ENCODE measurements around the gene MACF1.
"Not testable (repeated sequence)": the region's sequence is repeated elsewhere in the genome, so short reads cannot be mapped to it uniquely, and the experiment has no call there.

Gene MACF1

DNA sequence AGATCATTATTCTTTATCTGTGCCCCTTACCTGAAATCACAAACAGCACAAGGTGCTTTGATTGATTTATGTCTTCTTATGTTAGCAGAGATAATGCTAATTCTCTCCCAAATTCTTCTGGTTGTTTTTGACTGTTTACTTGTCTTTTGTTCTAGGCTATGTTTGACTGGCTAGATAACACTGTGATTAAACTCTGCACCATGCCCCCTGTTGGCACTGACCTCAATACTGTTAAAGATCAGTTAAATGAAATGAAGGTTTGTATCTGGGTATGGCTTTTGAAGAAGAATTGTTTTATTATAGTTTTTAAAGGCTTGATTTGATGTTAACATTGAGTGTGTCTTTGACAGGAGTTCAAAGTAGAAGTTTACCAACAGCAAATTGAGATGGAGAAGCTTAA, 237.3 kb downstream of the MACF1 start:
- no peak for DNase-seq (ENCODE audit: low read depth)
- TF ChIP-seq, protein P1, sequence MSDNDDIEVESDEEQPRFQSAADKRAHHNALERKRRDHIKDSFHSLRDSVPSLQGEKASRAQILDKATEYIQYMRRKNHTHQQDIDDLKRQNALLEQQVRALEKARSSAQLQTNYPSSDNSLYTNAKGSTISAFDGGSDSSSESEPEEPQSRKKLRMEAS (IDR thresholded peaks at IDR 0.05; ENCODE audit: low read depth, low read length): no peak
- TF ChIP-seq POLR2A (IDR thresholded peaks at IDR 0.05; ENCODE audit: extremely low read depth, insufficient read length) (no peak), MYC (IDR thresholded peaks at IDR 0.05; ENCODE audit: low read depth, low read length) (no peak)
- TF ChIP-seq, protein P2, sequence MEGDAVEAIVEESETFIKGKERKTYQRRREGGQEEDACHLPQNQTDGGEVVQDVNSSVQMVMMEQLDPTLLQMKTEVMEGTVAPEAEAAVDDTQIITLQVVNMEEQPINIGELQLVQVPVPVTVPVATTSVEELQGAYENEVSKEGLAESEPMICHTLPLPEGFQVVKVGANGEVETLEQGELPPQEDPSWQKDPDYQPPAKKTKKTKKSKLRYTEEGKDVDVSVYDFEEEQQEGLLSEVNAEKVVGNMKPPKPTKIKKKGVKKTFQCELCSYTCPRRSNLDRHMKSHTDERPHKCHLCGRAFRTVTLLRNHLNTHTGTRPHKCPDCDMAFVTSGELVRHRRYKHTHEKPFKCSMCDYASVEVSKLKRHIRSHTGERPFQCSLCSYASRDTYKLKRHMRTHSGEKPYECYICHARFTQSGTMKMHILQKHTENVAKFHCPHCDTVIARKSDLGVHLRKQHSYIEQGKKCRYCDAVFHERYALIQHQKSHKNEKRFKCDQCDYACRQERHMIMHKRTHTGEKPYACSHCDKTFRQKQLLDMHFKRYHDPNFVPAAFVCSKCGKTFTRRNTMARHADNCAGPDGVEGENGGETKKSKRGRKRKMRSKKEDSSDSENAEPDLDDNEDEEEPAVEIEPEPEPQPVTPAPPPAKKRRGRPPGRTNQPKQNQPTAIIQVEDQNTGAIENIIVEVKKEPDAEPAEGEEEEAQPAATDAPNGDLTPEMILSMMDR (IDR thresholded peaks at IDR 0.05; ENCODE audit: low read depth, low read length): no peak
- no peak overlapping the region for H3K4me3 ChIP-seq (ENCODE audit: low read depth, low read length)

DNA sequence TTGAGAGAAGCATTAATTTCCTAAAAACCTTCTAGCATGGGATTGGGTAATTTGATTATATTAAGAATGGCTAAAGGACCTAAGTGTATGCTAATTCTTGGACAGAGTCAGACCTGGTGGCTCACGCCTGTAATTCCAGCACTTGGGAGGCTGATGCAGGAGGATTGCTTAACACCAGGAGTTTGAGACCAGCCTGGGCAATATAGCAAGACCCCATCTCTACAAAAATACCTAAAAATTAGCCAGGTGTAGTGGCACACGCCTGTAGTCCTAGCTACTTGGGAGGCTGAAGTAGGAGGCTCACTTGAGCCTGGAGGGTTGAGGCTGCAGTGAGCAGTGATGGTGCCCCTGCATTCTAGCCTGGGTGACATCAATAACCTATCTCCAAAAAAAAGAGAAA, 241.1 kb downstream of the MACF1 start:
- DNase-seq (ENCODE audit: low read depth): no peak
- H3K4me3 ChIP-seq (ENCODE audit: low read depth, low read length): no peak overlapping the region
- TF ChIP-seq MYC (IDR thresholded peaks at IDR 0.05; ENCODE audit: low read depth, low read length) (no peak), POLR2A (IDR thresholded peaks at IDR 0.05; ENCODE audit: extremely low read depth, insufficient read length) (no peak)
- TF ChIP-seq, protein P1 (IDR thresholded peaks at IDR 0.05; ENCODE audit: low read depth, low read length): no peak
- TF ChIP-seq, protein P2 (IDR thresholded peaks at IDR 0.05; ENCODE audit: low read depth, low read length): no peak

DNA sequence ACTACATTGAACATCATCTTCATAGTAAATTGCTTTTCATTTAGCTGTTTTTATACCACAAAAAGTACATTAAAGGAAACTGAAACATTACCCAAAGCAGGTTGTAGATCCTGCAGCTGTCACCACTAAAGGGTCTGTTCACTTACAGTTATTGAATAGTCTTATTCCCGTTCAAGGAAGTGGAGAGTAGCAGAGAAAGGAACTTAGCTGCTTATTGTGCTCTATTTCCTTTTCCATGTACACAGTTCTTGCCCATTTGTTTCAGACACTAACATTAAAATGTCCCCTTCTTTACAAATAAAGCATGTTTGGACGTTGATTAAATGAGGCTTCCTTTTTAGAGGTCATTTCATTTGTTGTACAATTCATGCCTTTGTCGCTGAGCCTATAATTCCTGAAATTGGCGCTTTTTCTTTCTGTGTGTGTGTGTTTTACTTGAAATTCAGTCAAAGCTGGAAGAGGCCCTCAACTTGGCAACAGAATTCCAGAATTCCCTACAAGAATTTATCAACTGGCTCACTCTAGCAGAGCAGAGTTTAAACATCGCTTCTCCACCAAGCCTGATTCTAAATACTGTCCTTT, 242.6 kb downstream of the MACF1 start:
- no peak overlapping the region for H3K4me3 ChIP-seq (ENCODE audit: low read depth, low read length)
- TF ChIP-seq MYC (IDR thresholded peaks at IDR 0.05; ENCODE audit: low read depth, low read length) (no peak), POLR2A (IDR thresholded peaks at IDR 0.05; ENCODE audit: extremely low read depth, insufficient read length) (no peak)
- TF ChIP-seq, protein P1 (IDR thresholded peaks at IDR 0.05; ENCODE audit: low read depth, low read length): no peak
- no peak for DNase-seq (ENCODE audit: low read depth)

DNA sequence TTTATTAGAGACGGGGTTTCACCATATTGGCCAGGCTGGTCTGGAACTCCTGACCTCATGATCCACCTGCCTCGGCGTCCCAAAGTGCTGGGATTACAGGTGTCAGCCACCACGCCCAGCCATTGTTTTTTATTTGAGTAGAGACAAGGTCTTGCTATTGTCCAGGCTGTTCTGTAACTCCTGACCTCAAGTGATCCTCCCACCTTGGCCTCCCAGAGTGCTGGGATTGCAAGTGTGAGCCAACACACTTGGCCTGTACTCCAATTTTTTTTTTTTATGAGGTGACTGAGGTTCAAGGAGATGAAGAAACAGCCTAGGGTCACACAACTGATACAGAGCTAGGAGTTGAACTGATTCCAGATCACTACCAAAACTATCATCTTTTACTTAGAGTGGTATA, 245.5 kb downstream of the MACF1 start:
- not testable (repeated sequence) for H3K4me3 ChIP-seq (ENCODE audit: low read depth, low read length); DNase-seq (ENCODE audit: low read depth)

DNA sequence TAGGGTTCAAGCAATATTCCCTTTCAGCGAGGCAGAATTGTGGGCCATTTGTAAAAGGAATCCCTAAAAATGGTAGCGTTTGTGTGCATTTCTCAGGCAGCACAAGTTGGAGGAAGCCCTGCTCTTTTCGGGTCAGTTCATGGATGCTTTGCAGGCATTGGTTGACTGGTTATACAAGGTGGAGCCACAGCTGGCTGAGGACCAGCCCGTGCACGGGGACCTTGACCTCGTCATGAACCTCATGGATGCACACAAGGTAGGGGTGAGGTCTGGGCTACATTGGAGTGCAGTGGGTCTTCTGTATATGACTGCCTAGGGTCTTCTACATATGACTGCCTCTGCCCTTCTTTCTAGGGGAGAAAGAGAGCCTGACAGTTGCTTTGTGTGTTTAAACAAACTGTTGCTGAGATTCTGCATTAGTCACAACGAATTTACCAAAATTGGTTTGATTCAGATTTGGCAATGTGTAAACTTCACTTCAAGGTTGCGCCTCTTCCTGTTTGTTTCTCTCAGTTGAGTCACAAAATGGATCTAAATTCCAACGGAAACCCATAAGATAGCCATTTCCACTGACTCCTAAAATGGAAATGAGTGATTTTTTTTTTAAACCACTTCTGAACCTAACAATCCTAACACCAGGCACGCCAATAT, 246.6 kb downstream of the MACF1 start:
- no peak for TF ChIP-seq MYC (IDR thresholded peaks at IDR 0.05; ENCODE audit: low read depth, low read length)
- TF ChIP-seq POLR2A (IDR thresholded peaks at IDR 0.05; ENCODE audit: extremely low read depth, insufficient read length): no peak
- TF ChIP-seq, protein P1 (IDR thresholded peaks at IDR 0.05; ENCODE audit: low read depth, low read length): no peak
- no peak overlapping the region for H3K4me3 ChIP-seq (ENCODE audit: low read depth, low read length)
- no peak for DNase-seq (ENCODE audit: low read depth)

DNA sequence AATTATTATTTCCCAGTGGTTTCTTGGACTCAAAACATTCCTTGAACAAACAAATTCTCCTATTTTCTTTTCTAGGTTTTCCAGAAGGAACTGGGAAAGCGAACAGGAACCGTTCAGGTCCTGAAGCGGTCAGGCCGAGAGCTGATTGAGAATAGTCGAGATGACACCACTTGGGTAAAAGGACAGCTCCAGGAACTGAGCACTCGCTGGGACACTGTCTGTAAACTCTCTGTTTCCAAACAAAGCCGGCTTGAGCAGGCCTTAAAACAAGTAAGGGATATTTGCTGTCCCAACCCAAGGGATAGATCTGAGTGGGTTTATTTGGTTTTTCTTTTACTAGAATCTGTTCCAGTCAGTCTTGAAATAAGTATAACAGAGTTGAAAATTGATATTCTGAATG, 247.6 kb downstream of the MACF1 start:
- DNase-seq (ENCODE audit: low read depth): no peak
- TF ChIP-seq, protein P2 (IDR thresholded peaks at IDR 0.05; ENCODE audit: low read depth, low read length): no peak
- TF ChIP-seq POLR2A (IDR thresholded peaks at IDR 0.05; ENCODE audit: extremely low read depth, insufficient read length) (no peak), MYC (IDR thresholded peaks at IDR 0.05; ENCODE audit: low read depth, low read length) (no peak)
- TF ChIP-seq, protein P1 (IDR thresholded peaks at IDR 0.05; ENCODE audit: low read depth, low read length): no peak

DNA sequence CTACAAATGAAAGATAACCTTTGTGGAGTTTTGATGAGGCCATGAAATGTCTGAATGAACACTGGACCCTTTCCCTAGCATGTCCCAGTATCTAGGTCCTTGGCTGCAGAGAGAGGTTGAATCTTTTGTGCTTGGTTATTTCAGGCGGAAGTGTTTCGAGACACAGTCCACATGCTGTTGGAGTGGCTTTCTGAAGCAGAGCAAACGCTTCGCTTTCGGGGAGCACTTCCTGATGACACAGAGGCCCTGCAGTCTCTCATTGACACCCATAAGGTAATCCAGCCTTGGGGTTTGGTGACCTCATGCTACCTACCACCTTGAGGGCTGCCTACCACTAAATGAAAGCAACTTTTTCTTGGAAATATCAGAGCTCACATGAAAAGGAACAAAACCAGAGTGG, 248.0 kb downstream of the MACF1 start:
- TF ChIP-seq, protein P1 (IDR thresholded peaks at IDR 0.05; ENCODE audit: low read depth, low read length): no peak
- TF ChIP-seq POLR2A (IDR thresholded peaks at IDR 0.05; ENCODE audit: extremely low read depth, insufficient read length) (no peak), MYC (IDR thresholded peaks at IDR 0.05; ENCODE audit: low read depth, low read length) (no peak)
- TF ChIP-seq, protein P2 (IDR thresholded peaks at IDR 0.05; ENCODE audit: low read depth, low read length): no peak
- DNase-seq (ENCODE audit: low read depth): no peak
- H3K4me3 ChIP-seq (ENCODE audit: low read depth, low read length): no peak overlapping the region

More for the DNA sequence above, 247.6 kb downstream of the MACF1 start:
- no peak overlapping the region for H3K4me3 ChIP-seq (ENCODE audit: low read depth, low read length)

All from NB4 (cell line).